IPS-NIHi7 (cell line): Measurements from ENCODE around the gene TOX3.

Experiments used
- DNase-seq: peaks from one replicate; pipeline ENCODE4 v3.0.0; 2012; ENCODE audit warnings: mixed read lengths; ENCODE audit errors: extremely low spot score

Gene TOX3

GRCh38 chr16:52547004-52547833 lies at the start of gene TOX3:
Gene TOX3 (minus strand): TSS chr16:52547143. CDS start chr16:52546723, 420 bp downstream.
- peak; percentile 57 for DNase-seq

GRCh38 chr16:52592778-52593177 lies 45.8 kb upstream of the TOX3 start:
- DNase-seq = no peak

- DNase-seq = no peak
These were observed 45.1 kb upstream of the TOX3 start for GRCh38 chr16:52591934-52592592.

- DNase-seq = no peak
These were observed 44.5 kb upstream of the TOX3 start for GRCh38 chr16:52591471-52591870.

GRCh38 chr16:52586159-52586558 lies 39.2 kb upstream of the TOX3 start:
- DNase-seq = no peak

GRCh38 chr16:52584354-52585320 lies 37.7 kb upstream of the TOX3 start:
- no peak for DNase-seq

GRCh38 chr16:52581530-52581929 lies 34.6 kb upstream of the TOX3 start:
- no peak for DNase-seq

GRCh38 chr16:52580488-52580887 lies 33.5 kb upstream of the TOX3 start:
- DNase-seq = no peak

GRCh38 chr16:52578829-52579498 lies 32.0 kb upstream of the TOX3 start:
- no peak for DNase-seq

GRCh38 chr16:52578007-52578828 lies 31.3 kb upstream of the TOX3 start:
- DNase-seq = no peak

GRCh38 chr16:52577130-52577706 lies 30.3 kb upstream of the TOX3 start:
- DNase-seq = no peak

GRCh38 chr16:52573365-52574299 lies 26.7 kb upstream of the TOX3 start:
- no peak for DNase-seq

GRCh38 chr16:52572656-52573055 lies 25.7 kb upstream of the TOX3 start:
- DNase-seq = no peak

GRCh38 chr16:52570495-52571091 lies 23.6 kb upstream of the TOX3 start:
- no peak for DNase-seq

- no peak for DNase-seq
These were observed 22.8 kb upstream of the TOX3 start for GRCh38 chr16:52569701-52570100.

- no peak for DNase-seq
These were observed 22.2 kb upstream of the TOX3 start for GRCh38 chr16:52568983-52569690.

- DNase-seq = no peak
These were observed 21.6 kb upstream of the TOX3 start for GRCh38 chr16:52568495-52568894.

- no peak for DNase-seq
These were observed 20.2 kb upstream of the TOX3 start for GRCh38 chr16:52567193-52567592.
